Activated T-cell treated with anti-CD3 and anti-CD28 coated beads, Interleukin-2, amount 50 U/mL, for 4 hours (primary cell): ENCODE results near the gene PITX3. TPM values are rescaled to one million over a fixed set of nuclear protein-coding genes. Genes with fewer than 3 reads are reported as not detected.
A peak's percentile ranks its signal among the peaks of the same experiment; 100 is the strongest.
"Not testable (repeated sequence)": the region's sequence is repeated elsewhere in the genome, so short reads cannot be mapped to it uniquely, and the experiment has no call there.

Source experiments
- ATAC-seq, 2 donors: fragments of 200-7000 bp; cut with Tn5 transposase; one replicate each; pipeline ENCODE4 v1.10.0; 2021
- DNase-seq: peaks from one replicate; pipeline ENCODE4 v3.0.0-alpha.2; 2020
- H3K27me3 Mint-ChIP-seq: one replicate; pipeline ENCODE4 v1.8.0; 2021; ENCODE audit warnings: low read depth, mixed read lengths
- H3K36me3 Mint-ChIP-seq: one replicate; pipeline ENCODE4 v1.8.0; 2022; ENCODE audit warnings: mixed read lengths; ENCODE audit not compliant: insufficient read depth
- H3K4me1 Mint-ChIP-seq: one replicate; pipeline ENCODE4 v1.8.0; 2021; ENCODE audit warnings: low read depth, mixed read lengths
- H3K4me3 Mint-ChIP-seq: one replicate; pipeline ENCODE4 v1.8.0; 2021; ENCODE audit warnings: mild to moderate bottlenecking, moderate library complexity, mixed read lengths
- H3K9me3 Mint-ChIP-seq: one replicate; pipeline ENCODE4 v1.8.0; 2021; ENCODE audit warnings: mixed read lengths
- total RNA-seq, 3 donors: library from RNA; stranded (reverse); gene quantifications; one replicate each; pipeline ENCODE4 v1.2.1, GENCODE V29; 2021

Gene PITX3
- total RNA-seq, 3 donors from 2014 or later = 0.25 to 0.46 TPM; not detected in 1

GRCh38 chr10:102191956-102192355, 49.4 kb downstream of the PITX3 start:
- no peak overlapping the region for H3K4me3 Mint-ChIP-seq
- H3K4me1 Mint-ChIP-seq = peaks cover 20% of the 10 kb centered on the region
- H3K27me3 Mint-ChIP-seq = no peaks in the 10 kb centered on the region
- no peaks in the 10 kb centered on the region for H3K36me3 Mint-ChIP-seq
- no peak for ATAC-seq
- H3K9me3 Mint-ChIP-seq = peaks cover 6% of the 10 kb centered on the region
- no peak for DNase-seq

- not testable (repeated sequence) for H3K9me3 Mint-ChIP-seq, H3K27me3 Mint-ChIP-seq, DNase-seq, H3K36me3 Mint-ChIP-seq
- peak; percentile 78 to 84 for ATAC-seq
- Mint-ChIP-seq H3K4me1 (peaks cover 17% of the 10 kb centered on the region), H3K4me3 (peak overlapping the region; percentile 31)
Observed at GRCh38 chr10:102188941-102189898, 52.1 kb downstream of the PITX3 start.

DNA sequence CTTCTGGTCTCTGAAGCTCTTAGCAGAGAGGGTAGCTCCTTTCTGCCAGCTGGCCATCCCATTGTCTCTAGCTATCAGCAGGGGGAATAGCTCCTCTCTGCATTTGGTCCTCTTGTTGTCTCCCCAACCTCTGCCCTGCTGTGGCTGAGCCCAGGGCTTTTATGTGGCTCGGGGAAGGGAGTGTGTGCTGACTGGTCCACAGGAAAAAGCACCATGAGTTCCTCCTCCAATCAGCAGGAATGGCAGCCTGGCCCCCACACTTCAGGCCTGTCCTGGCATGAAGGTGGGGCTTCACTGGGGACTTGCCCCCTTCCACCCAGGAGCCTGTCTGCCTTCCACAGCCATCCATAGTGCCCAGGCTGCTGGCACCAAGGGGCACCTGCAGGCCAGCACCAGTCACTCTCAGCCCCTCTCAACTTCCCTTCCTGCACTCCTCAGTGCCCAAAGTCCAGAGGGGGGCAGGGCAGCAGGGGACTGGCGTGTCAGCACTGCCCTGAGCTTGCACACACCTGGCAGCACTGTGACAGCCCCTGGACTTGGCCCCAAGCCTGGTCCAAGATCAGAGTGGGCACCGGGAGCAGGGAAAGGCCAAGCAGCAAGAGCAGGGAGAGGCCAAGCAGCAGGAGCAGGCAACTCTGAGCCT, 52.9 kb downstream of the PITX3 start:
- Mint-ChIP-seq H3K4me1 (peaks cover 17% of the 10 kb centered on the region), H3K9me3 (peaks cover 10% of the 10 kb centered on the region), H3K4me3 (no peak overlapping the region), H3K36me3 (no peaks in the 10 kb centered on the region), H3K27me3 (no peaks in the 10 kb centered on the region)
- no peak for DNase-seq
- ATAC-seq = no peak

GRCh38 chr10:102185811-102186527, 55.3 kb downstream of the PITX3 start:
- Mint-ChIP-seq H3K27me3 (no peaks in the 10 kb centered on the region), H3K4me3 (no peak overlapping the region), H3K9me3 (peaks cover 4% of the 10 kb centered on the region), H3K4me1 (peaks cover 17% of the 10 kb centered on the region), H3K36me3 (no peaks in the 10 kb centered on the region)
- DNase-seq (no peak), ATAC-seq (no peak)

GRCh38 chr10:102185272-102185671, 56.0 kb downstream of the PITX3 start:
- peaks cover 17% of the 10 kb centered on the region for H3K4me1 Mint-ChIP-seq
- H3K36me3 Mint-ChIP-seq = no peaks in the 10 kb centered on the region
- no peaks in the 10 kb centered on the region for H3K27me3 Mint-ChIP-seq
- peaks cover 4% of the 10 kb centered on the region for H3K9me3 Mint-ChIP-seq
- no peak for ATAC-seq
- DNase-seq = no peak
- H3K4me3 Mint-ChIP-seq = no peak overlapping the region

DNA sequence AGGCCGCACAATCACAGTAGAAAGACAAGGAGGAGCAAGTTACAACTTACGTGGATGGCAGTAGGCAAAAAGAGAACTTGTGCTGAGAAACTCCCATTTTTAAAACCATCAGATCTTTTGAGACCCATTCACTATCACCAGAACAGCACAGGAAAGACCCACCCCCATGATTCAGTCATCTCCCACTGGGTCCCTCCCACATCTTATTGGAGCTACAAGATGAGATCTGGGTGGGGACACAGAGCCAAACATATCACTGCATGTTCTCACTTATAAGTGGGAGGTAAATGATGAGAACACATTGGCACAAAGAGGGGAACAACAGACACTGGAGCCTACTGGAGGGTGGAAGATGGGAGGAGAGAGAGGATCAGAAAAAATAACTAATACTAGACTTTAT, 56.7 kb downstream of the PITX3 start:
- Mint-ChIP-seq H3K4me1 (peaks cover 15% of the 10 kb centered on the region), H3K36me3 (no peaks in the 10 kb centered on the region), H3K27me3 (no peaks in the 10 kb centered on the region), H3K4me3 (no peak overlapping the region), H3K9me3 (peaks cover 4% of the 10 kb centered on the region)
- DNase-seq (no peak), ATAC-seq (no peak)

Other genes starting within 250 kb of the PITX3 start
- 10 to 100 TPM; 16.6 to 21.7 (median 21.5) TPM for gene ARMH3, start 185.3 kb downstream of the PITX3 start, total RNA-seq
- gene HPS6, start 176.2 kb downstream of the PITX3 start, total RNA-seq = 10 to 100 TPM; 25.4 to 27.7 (median 25.5) TPM
- gene LDB1, start 121.1 kb downstream of the PITX3 start, total RNA-seq = 10 to 100 TPM; 55.7 to 59.6 (median 56.2) TPM
- gene PPRC1, start 108.5 kb downstream of the PITX3 start, total RNA-seq = 100 to 1,000 TPM; 155 to 161 (median 156) TPM
- gene NOLC1, start 89.1 kb downstream of the PITX3 start, total RNA-seq = 100 to 1,000 TPM; 451 to 523 (median 461) TPM
- gene ELOVL3, start 15.2 kb downstream of the PITX3 start, total RNA-seq = not detected
- gene GBF1, start 4.0 kb upstream of the PITX3 start, total RNA-seq = 10 to 100 TPM; 42.9 to 46.5 (median 43.3) TPM
- gene NFKB2, start 154.2 kb upstream of the PITX3 start, total RNA-seq = 100 to 1,000 TPM; 300 to 365 (median 302) TPM
- gene PSD, start 177.3 kb upstream of the PITX3 start, total RNA-seq = 1 to 10 TPM; 2.3 to 4.6 (median 3.7) TPM
- 10 to 100 TPM; 16.5 to 17.7 (median 16.6) TPM for gene FBXL15, start 179.3 kb upstream of the PITX3 start, total RNA-seq
- 10 to 100 TPM; 44.3 to 50.6 (median 45.3) TPM for gene CUEDC2, start 191.1 kb upstream of the PITX3 start, total RNA-seq
- gene C10orf95, start 210.0 kb upstream of the PITX3 start, total RNA-seq = under 1 TPM; 0.27 to 0.96 (median 0.45) TPM